ENCODE results near the gene PHKA1.

DNA sequence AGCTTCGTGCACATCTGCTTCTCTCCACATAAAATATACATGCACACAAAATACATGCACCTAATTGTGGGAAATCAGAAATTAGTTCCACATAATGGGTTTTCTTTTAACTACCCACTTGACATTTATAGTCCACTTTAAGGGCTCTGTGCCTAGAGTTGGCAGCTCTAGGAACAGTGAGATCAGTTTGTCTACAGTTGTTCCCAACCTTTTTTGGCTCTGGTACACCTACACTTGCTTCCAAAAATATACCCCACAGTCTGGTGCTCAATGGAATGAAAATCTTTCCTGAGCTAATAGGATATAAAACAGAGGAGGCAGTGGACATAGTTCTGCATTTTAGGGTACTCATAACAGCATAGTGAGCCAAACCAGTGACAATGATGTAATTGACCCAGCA is 177.6 kb downstream of the PHKA1 start:
- TF ChIP-seq CTCF (IDR thresholded peaks at IDR 0.05), result no peak
- no peak for TF ChIP-seq ZFX (IDR thresholded peaks at IDR 0.05; ENCODE audit: borderline replicate concordance)
